H9 (cell line): ENCODE measurements around the gene RPL37. TPM values are rescaled to one million over a fixed set of nuclear protein-coding genes. Genes with fewer than 3 reads are reported as not detected.

Experiments used
- DNase-seq: peaks from one replicate; pipeline ENCODE4 v3.0.0-alpha.2; 2017
- H2AFZ ChIP-seq: one replicate; pipeline ENCODE4 v1.6.1; 2013; ENCODE audit warnings: mild to moderate bottlenecking, low read length, control low read depth, moderate library complexity
- H2AK5ac ChIP-seq: 2 replicates; pipeline ENCODE4 v1.6.1; 2013; ENCODE audit warnings: low read length, control low read depth, mixed read lengths; ENCODE audit not compliant: insufficient read length
- H2BK120ac ChIP-seq: one replicate; pipeline ENCODE4 v1.6.1; 2013; ENCODE audit warnings: low read depth, mild to moderate bottlenecking, low read length, control low read depth, inconsistent platforms; ENCODE audit not compliant: poor library complexity, severe bottlenecking
- H2BK12ac ChIP-seq: 2 replicates; pipeline ENCODE4 v1.6.1; 2013; ENCODE audit warnings: low read length, control low read depth, mixed read lengths, low read depth; ENCODE audit not compliant: insufficient read length
- H2BK15ac ChIP-seq: 2 replicates; pipeline ENCODE4 v1.6.1; 2013; ENCODE audit warnings: low read depth, low read length, control low read depth
- H2BK20ac ChIP-seq: one replicate; pipeline ENCODE4 v1.6.1; 2013; ENCODE audit warnings: low read depth, mild to moderate bottlenecking, low read length, control low read depth, inconsistent platforms; ENCODE audit not compliant: poor library complexity, severe bottlenecking
- H2BK5ac ChIP-seq: 2 replicates; pipeline ENCODE4 v1.6.1; 2013; ENCODE audit warnings: low read length, control low read depth, mixed read lengths; ENCODE audit not compliant: insufficient read length
- H3K14ac ChIP-seq: 2 replicates; pipeline ENCODE4 v1.6.1; 2013; ENCODE audit warnings: low read length, control low read depth; ENCODE audit not compliant: insufficient read depth
- H3K18ac ChIP-seq: 2 replicates; pipeline ENCODE4 v1.6.1; 2013; ENCODE audit warnings: low read depth, mild to moderate bottlenecking, mixed read lengths, low read length, control low read depth; ENCODE audit not compliant: insufficient read length
- H3K23ac ChIP-seq: 2 replicates; pipeline ENCODE4 v1.6.1; 2013; ENCODE audit warnings: low read length, control low read depth, mixed read lengths, low read depth; ENCODE audit not compliant: insufficient read length
- H3K23me2 ChIP-seq: 2 replicates; pipeline ENCODE4 v1.6.1; 2013; ENCODE audit warnings: low read depth, mild to moderate bottlenecking, mixed read lengths, low read length, control low read depth; ENCODE audit not compliant: insufficient read length, poor library complexity, severe bottlenecking
- H3K27ac ChIP-seq: 2 replicates; pipeline ENCODE4 v1.5.1; 2013; ENCODE audit warnings: low read length, control low read depth, mixed read lengths, low read depth; ENCODE audit not compliant: insufficient read length
- H3K27me3 ChIP-seq: 2 replicates; pipeline ENCODE4 v1.6.1; 2013; ENCODE audit warnings: low read length, control low read depth, inconsistent platforms; ENCODE audit not compliant: insufficient read depth
- H3K4ac ChIP-seq: 2 replicates; pipeline ENCODE4 v1.6.1; 2013; ENCODE audit warnings: low read depth, mild to moderate bottlenecking, control low read depth, inconsistent platforms, low read length, moderate library complexity
- H3K4me1 ChIP-seq: 2 replicates; pipeline ENCODE4 v1.6.1; 2013; ENCODE audit warnings: low read length, control low read depth, inconsistent platforms; ENCODE audit not compliant: insufficient read depth
- H3K4me2 ChIP-seq: 2 replicates; pipeline ENCODE4 v1.6.1; 2013; ENCODE audit warnings: low read length, control low read depth, mixed read lengths; ENCODE audit not compliant: insufficient read length, insufficient read depth
- H3K56ac ChIP-seq: 2 replicates; pipeline ENCODE4 v1.6.1; 2013; ENCODE audit warnings: low read depth, mild to moderate bottlenecking, mixed read lengths, low read length, control low read depth; ENCODE audit not compliant: insufficient read length
- H3K79me1 ChIP-seq: 2 replicates; pipeline ENCODE4 v1.6.1; 2013; ENCODE audit warnings: low read depth, mild to moderate bottlenecking, moderate library complexity, low read length, control low read depth, inconsistent platforms; ENCODE audit not compliant: insufficient read depth, poor library complexity, severe bottlenecking
- H3K79me2 ChIP-seq: 2 replicates; pipeline ENCODE4 v1.6.1; 2013; ENCODE audit warnings: low read length, control low read depth, inconsistent platforms; ENCODE audit not compliant: insufficient read depth
- H3K9ac ChIP-seq: 2 replicates; pipeline ENCODE4 v1.6.1; 2013; ENCODE audit warnings: low read length, control low read depth, mixed read lengths; ENCODE audit not compliant: insufficient read length; ENCODE audit errors: extremely low read depth
- H3K9me3 ChIP-seq: one replicate; pipeline ENCODE4 v1.6.1; 2013; ENCODE audit warnings: low read depth, low read length, inconsistent platforms; ENCODE audit not compliant: control insufficient read depth
- H3T11ph ChIP-seq: one replicate; pipeline ENCODE4 v1.6.1; 2013; ENCODE audit warnings: mild to moderate bottlenecking, low read length, control low read depth, inconsistent platforms
- H4K20me1 ChIP-seq: one replicate; pipeline ENCODE4 v1.6.1; 2013; ENCODE audit not compliant: control insufficient read depth, insufficient read length, insufficient read depth
- H4K5ac ChIP-seq: 2 replicates; pipeline ENCODE4 v1.6.1; 2013; ENCODE audit warnings: low read depth, mild to moderate bottlenecking, mixed read lengths, low read length, control low read depth; ENCODE audit not compliant: insufficient read length
- H4K8ac ChIP-seq: replicated peaks from 2 replicates; pipeline ENCODE4 v1.6.1; 2013; ENCODE audit warnings: low read length, control low read depth, mixed read lengths, low read depth; ENCODE audit not compliant: insufficient read length
- H4K91ac ChIP-seq: 2 replicates; pipeline ENCODE4 v1.6.1; 2013; ENCODE audit warnings: low read depth, mild to moderate bottlenecking, moderate library complexity, mixed read lengths, low read length, control low read depth; ENCODE audit not compliant: insufficient read length
- H3K27ac Mint-ChIP-seq, 3 experiments: 2 replicates in 2 of 3; 3 replicates in 1 of 3; pipeline ENCODE4 v1.8.0; 2020 to 2021; ENCODE audit warnings: mixed read lengths in 3 of 3, mild to moderate bottlenecking in 1 of 3, moderate library complexity in 1 of 3
- H3K27me3 Mint-ChIP-seq: 2 replicates; pipeline ENCODE4 v1.8.0; 2021; ENCODE audit warnings: low read depth, mild to moderate bottlenecking, moderate library complexity, mixed read lengths
- H3K36me3 Mint-ChIP-seq, 3 experiments: 2 replicates in 2 of 3; 3 replicates in 1 of 3; pipeline ENCODE4 v1.8.0; 2020 to 2021; ENCODE audit warnings: low read depth in 3 of 3, mixed read lengths in 3 of 3; ENCODE audit not compliant: insufficient read depth in 1 of 3
- H3K4me1 Mint-ChIP-seq, 2 experiments: 2 replicates each; pipeline ENCODE4 v1.8.0; 2020; ENCODE audit warnings: mixed read lengths in 2 of 2
- H3K4me3 Mint-ChIP-seq, 2 experiments: 2 replicates in 1 of 2; 3 replicates in 1 of 2; pipeline ENCODE4 v1.8.0; 2020 to 2021; ENCODE audit warnings: mild to moderate bottlenecking in 2 of 2, mixed read lengths in 2 of 2, moderate library complexity in 1 of 2
- H3K9me3 Mint-ChIP-seq, 2 experiments: 2 replicates in 1 of 2; 3 replicates in 1 of 2; pipeline ENCODE4 v1.8.0; 2020; ENCODE audit warnings: mild to moderate bottlenecking in 2 of 2, mixed read lengths in 2 of 2, moderate library complexity in 1 of 2
- WGBS: extraction: QIAGEN DNeasy Blood & Tissue Kit; methylation state at CpG from one replicate; pipeline ENCODE4 v1.1.7; 2013; ENCODE audit warnings: missing lambda C conversion rate, low lambda C conversion rate, mixed read lengths; ENCODE audit not compliant: insufficient read length; ENCODE audit errors: extremely low coverage; 5-methylcytosine and 5-hydroxymethylcytosine counted together
- total RNA-seq: library from RNA; stranded (reverse); gene quantifications from 2 replicates; pipeline ENCODE4 v1.2.1, GENCODE V29; 2021
- TF ChIP-seq, protein P1 (sequence below): fragments of 200-600 bp; sonication (generic); conservative IDR thresholded peaks from 3 replicates; pipeline ENCODE4 v1.8.0; 2021; ENCODE audit warnings: antibody characterized with exemption, mild to moderate bottlenecking

The RPL37 gene
- total RNA-seq, 1 experiment from 2014 or later = 1,735 TPM

- H3K14ac ChIP-seq = no peak overlapping the region
- H3T11ph ChIP-seq = no peak overlapping the region
- Mint-ChIP-seq H3K27me3 (no peaks in the 10 kb centered on the region), H3K4me3 (no peak overlapping the region), H3K9me3 (no peaks in the 10 kb centered on the region), H3K36me3 (peaks cover 9 to 25% (median 25%) of the 10 kb centered on the region in 3 experiments; a peak in 6 of 7 replicates), H3K4me1 (no peaks in the 10 kb centered on the region), H3K27ac (no peak overlapping the region; a peak in 1 of 7 replicates)
- no peak overlapping the region for H2AK5ac ChIP-seq
- H3K9me3 ChIP-seq = no peaks in the 10 kb centered on the region
- H4K20me1 ChIP-seq = no peaks in the 10 kb centered on the region
- no peak overlapping the region for H2AFZ ChIP-seq
- H3K4ac ChIP-seq = no peak overlapping the region
- H3K79me1 ChIP-seq = peaks cover 3% of the 10 kb centered on the region
- H2BK120ac ChIP-seq = no peak overlapping the region
- no peak overlapping the region for H4K91ac ChIP-seq
- no peak overlapping the region for H2BK5ac ChIP-seq
- no peak overlapping the region for H3K4me2 ChIP-seq
- H4K5ac ChIP-seq = no peak overlapping the region
- no peaks in the 10 kb centered on the region for H3K23me2 ChIP-seq
- H3K9ac ChIP-seq = no peak overlapping the region
- no peak overlapping the region for H4K8ac ChIP-seq
- H2BK15ac ChIP-seq = no peak overlapping the region
- H3K18ac ChIP-seq = no peak overlapping the region
- H2BK20ac ChIP-seq = no peak overlapping the region
- H3K27me3 ChIP-seq = no peaks in the 10 kb centered on the region
- no peak overlapping the region for H2BK12ac ChIP-seq
- peaks cover 15% of the 10 kb centered on the region; the same call in 1 of the 2 replicates for H3K79me2 ChIP-seq
- WGBS = no CpG with 5 or more reads among the region's 1 CpG
- H3K4me1 ChIP-seq = no peaks in the 10 kb centered on the region
- TF ChIP-seq, protein P1, sequence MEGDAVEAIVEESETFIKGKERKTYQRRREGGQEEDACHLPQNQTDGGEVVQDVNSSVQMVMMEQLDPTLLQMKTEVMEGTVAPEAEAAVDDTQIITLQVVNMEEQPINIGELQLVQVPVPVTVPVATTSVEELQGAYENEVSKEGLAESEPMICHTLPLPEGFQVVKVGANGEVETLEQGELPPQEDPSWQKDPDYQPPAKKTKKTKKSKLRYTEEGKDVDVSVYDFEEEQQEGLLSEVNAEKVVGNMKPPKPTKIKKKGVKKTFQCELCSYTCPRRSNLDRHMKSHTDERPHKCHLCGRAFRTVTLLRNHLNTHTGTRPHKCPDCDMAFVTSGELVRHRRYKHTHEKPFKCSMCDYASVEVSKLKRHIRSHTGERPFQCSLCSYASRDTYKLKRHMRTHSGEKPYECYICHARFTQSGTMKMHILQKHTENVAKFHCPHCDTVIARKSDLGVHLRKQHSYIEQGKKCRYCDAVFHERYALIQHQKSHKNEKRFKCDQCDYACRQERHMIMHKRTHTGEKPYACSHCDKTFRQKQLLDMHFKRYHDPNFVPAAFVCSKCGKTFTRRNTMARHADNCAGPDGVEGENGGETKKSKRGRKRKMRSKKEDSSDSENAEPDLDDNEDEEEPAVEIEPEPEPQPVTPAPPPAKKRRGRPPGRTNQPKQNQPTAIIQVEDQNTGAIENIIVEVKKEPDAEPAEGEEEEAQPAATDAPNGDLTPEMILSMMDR = no peak
- DNase-seq = no peak
- no peak overlapping the region for H3K27ac ChIP-seq
- no peak overlapping the region for H3K56ac ChIP-seq
- no peak overlapping the region for H3K23ac ChIP-seq
These were observed 56.9 kb downstream of the RPL37 start for GRCh38 chr5:40778133-40778532.
